Mucosa of gallbladder (tissue), 1 donor: ENCODE data around the gene ZNF646. TPM values are rescaled to one million over a fixed set of nuclear protein-coding genes. Genes with fewer than 3 reads are reported as not detected.

Source experiments
- DNase-seq: peaks from one replicate; pipeline ENCODE4 v3.0.0-alpha.2; 2020; ENCODE audit warnings: low spot score
- total RNA-seq: library from RNA; stranded (reverse); gene quantifications from one replicate; pipeline ENCODE4 v1.2.1, GENCODE V29; 2021
- donor health status: DM: no; HTN: no; CAD: no.

Gene ZNF646
- total RNA-seq, 1 donor from 2014 or later = 26.1 TPM

DNA sequence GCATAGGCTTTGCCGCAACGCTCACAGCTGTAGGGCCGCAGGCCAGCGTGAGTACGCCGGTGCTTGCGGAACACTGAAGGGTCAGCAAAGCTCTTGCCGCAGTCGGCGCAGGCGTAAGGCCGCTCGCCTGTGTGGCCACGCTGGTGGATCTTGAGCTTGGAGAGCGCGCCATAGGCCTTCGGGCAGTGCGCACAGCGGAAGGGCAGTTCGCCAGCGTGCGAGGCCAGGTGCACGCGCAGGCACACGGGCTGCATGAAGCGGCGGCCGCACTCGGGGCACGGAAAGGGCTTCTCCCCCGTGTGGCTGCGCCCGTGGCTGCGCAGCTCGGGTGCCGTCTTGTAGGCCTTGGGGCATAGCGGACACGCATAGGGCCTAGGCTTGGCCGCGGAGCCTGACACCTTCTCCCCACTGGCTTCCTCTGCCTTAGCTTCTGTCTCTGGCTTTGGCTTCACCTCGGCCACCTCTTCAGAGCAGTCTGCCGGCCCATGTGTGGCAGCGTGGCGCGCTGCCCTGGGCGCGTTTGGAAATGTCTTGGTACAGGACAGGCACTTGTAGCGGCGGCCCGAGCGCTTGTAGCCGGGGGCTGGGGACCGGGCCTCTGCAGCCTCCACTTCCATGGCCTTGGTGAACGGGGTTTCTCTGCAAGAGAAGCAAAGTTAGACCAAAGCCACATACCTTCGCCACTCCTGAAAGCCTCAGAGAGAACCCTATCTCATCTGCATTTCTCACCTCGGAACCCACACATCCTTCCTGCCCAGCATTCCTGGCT, 10.2 kb upstream of the ZNF646 start:
- DNase-seq = no peak

GRCh38 chr16:31064882-31065461, 9.2 kb upstream of the ZNF646 start:
- no peak for DNase-seq

- no peak for DNase-seq
These were observed 6.9 kb upstream of the ZNF646 start for GRCh38 chr16:31067342-31067741.

DNA sequence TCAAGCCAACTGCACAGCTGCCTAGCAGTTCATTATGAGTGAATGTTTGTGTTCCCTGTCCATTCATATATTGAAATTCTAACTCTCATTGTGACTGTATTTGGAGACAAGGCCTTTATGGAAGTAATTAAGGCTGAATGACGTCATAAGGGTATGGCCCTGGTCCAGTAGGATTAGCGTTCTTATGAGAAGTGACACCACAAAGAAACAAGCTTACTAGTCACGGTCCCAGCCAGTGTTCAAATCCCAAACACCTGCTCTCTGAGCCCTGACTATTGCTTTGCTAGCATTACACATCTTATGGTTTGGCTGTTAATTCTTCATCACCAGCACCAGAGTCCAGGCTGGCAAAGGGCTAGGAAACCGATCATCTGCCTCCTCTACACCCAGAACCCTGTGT, 2.4 kb upstream of the ZNF646 start:
- DNase-seq = no peak

- DNase-seq = no peak
These were observed 1.6 kb upstream of the ZNF646 start for GRCh38 chr16:31072540-31073141.

DNA sequence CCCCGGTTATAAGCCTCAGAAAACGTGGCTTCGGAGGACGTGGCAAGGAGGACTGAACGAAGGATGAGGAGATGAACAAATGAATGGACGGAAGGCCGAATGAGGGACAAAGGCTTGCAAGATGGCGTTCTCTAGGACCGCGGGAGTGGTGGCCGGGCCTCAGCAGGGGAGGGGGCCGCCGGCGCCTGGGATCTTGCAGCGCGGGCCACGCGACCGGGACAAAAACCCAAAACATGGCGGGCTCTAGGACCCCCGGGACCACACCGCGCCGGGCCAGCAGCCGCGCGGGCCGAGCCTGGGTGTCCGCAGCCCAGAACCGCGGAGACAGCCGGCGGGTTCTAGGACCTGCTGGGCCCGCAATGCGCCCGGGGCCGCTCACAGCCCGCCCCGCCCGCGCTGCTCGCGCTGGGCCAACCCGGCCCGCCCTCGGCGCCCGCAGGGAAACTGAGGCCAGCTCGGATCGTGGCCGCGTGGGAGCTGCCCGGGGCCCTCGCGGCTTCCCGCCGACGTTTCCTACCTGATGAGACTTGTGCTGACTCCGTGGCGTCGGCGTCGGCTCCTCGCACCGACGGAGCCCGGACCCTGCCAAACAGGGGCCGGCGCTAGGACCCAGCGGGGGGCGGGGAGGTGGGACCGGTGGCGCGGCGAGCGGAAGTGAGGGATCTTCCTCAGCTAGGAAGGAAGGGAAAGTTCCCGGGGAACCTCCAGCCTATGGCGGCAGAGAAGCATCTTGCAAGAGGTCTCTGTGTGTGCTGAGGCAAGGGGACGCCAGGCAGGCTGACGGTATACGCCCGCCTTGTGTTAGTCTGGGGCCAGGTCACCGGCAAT, 866 bp upstream of the ZNF646 start:
- peak; percentile 91 for DNase-seq

DNA sequence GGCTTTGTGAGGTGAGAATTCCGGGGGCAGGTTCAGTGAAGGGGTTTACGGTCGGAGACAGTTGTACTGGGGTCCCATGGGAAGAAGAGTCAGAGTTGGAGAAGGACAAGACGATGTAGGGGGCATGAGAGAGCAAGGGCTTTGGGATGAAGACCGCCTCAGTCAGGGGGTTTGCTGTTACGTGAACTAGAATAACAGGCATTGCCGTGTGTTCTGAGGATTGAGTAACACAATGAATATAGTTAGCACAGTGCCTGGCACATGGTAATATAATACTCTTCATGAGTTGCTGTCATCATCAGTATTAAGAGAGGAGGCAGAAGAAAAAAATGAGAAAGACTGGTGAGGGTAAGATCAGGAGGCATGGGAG, 577 bp downstream of the ZNF646 start:
- no peak for DNase-seq

- no peak for DNase-seq
These were observed 2.1 kb downstream of the ZNF646 start for GRCh38 chr16:31076319-31076718.

DNA sequence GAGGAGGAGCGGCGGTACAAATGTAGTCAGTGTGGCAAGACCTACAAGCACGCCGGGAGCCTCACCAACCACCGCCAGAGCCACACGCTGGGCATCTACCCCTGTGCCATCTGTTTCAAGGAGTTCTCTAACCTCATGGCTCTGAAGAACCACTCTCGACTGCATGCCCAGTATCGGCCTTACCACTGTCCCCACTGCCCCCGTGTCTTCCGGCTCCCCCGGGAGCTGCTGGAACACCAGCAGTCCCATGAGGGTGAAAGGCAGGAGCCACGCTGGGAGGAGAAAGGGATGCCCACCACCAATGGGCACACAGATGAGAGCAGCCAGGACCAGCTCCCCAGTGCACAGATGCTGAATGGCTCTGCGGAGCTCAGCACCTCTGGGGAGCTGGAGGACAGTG, 2.8 kb downstream of the ZNF646 start:
- DNase-seq = no peak

DNA sequence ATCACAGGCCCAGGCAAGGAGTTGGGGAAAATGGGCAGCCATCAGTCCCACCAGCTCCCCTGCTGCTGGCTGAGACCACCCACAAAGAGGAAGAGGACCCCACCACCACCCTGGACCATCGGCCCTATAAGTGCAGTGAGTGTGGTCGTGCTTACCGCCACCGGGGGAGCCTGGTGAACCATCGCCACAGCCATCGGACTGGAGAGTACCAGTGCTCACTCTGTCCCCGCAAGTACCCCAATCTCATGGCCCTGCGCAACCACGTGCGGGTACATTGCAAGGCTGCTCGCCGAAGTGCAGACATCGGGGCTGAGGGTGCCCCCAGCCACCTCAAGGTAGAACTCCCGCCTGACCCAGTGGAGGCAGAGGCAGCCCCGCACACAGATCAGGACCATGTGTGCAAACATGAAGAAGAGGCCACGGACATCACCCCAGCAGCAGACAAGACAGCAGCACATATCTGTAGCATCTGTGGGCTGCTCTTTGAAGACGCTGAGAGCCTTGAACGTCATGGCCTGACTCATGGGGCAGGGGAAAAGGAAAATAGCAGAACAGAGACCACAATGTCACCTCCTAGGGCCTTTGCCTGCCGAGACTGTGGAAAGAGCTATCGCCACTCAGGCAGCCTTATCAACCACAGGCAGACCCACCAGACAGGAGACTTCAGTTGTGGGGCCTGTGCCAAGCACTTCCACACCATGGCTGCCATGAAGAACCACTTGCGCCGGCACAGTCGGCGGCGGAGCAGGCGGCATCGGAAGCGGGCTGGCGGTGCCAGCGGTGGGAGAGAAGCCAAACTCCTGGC, 3.6 kb downstream of the ZNF646 start:
- no peak for DNase-seq

- DNase-seq = no peak
These were observed 4.5 kb downstream of the ZNF646 start for GRCh38 chr16:31078597-31079341.

DNA sequence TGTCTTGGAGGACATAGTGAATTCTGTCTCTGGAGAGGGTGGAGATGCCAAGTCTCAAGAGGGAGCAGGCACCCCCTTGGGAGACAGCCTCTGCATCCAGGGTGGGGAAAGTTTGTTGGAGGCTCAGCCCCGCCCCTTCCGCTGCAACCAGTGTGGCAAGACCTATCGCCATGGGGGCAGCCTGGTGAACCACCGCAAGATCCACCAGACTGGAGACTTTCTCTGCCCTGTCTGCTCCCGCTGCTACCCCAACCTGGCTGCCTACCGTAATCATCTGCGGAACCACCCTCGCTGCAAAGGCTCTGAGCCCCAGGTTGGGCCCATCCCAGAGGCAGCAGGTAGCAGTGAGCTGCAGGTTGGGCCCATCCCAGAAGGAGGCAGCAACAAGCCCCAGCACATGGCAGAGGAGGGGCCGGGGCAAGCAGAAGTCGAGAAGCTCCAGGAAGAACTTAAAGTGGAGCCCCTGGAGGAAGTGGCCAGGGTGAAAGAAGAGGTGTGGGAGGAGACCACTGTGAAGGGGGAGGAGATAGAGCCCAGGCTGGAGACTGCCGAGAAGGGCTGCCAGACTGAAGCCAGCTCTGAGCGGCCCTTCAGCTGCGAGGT, 5.2 kb downstream of the ZNF646 start:
- no peak for DNase-seq

DNA sequence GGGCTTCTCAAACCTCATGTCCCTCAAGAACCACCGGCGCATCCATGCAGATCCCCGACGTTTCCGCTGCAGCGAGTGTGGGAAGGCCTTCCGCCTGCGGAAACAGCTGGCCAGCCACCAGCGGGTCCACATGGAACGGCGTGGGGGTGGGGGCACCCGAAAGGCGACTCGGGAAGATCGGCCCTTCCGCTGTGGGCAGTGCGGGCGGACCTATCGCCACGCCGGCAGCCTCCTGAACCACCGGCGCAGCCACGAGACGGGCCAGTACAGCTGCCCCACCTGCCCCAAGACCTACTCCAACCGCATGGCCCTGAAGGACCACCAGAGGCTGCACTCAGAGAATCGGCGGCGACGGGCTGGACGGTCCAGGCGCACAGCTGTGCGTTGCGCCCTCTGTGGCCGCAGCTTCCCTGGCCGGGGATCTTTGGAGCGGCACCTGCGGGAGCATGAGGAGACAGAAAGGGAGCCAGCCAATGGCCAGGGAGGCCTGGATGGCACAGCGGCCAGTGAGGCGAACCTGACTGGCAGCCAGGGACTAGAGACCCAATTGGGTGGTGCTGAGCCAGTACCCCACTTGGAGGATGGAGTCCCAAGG, 5.9 kb downstream of the ZNF646 start:
- DNase-seq = no peak

GRCh38 chr16:31080756-31081419, 6.7 kb downstream of the ZNF646 start:
- DNase-seq = no peak

DNA sequence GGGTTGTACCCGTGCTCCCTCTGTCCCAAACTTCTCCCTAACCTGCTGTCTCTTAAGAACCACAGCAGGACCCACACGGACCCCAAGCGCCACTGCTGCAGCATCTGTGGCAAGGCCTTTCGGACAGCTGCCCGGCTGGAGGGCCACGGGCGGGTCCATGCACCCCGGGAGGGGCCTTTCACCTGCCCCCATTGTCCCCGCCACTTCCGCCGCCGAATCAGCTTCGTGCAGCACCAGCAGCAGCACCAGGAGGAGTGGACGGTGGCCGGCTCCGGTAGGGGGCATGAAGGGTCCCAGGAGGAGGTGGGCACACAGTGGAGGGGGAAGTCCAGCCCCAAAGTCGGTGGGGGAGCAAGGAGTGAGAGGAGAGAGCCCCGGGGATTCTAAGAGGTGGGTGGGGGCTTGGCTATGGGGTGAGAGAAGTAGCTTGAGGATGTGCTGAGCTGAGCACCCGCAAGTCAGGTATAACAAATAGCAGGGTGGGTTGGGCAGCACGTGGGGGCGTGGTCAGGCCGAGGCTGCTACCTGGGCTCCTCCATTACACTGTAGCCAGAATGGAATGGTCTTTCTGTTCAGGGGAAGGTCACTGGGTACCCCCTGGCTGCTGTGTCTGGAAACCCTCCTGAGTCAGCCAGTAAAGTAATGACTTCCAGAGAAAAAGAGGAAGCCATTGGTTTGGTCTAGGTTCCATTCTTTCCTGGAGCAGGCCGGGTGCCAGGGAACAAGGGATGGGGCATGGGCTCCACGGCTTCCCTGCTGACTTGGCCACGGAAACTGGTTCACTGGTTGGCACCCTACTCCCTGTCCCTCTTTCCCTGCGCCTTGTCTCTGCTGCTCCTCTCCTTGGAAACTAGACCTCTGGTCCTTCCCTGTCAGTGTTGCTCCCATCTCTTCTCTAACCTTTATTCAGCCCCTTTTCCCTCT, 7.5 kb downstream of the ZNF646 start:
- no peak for DNase-seq

DNA sequence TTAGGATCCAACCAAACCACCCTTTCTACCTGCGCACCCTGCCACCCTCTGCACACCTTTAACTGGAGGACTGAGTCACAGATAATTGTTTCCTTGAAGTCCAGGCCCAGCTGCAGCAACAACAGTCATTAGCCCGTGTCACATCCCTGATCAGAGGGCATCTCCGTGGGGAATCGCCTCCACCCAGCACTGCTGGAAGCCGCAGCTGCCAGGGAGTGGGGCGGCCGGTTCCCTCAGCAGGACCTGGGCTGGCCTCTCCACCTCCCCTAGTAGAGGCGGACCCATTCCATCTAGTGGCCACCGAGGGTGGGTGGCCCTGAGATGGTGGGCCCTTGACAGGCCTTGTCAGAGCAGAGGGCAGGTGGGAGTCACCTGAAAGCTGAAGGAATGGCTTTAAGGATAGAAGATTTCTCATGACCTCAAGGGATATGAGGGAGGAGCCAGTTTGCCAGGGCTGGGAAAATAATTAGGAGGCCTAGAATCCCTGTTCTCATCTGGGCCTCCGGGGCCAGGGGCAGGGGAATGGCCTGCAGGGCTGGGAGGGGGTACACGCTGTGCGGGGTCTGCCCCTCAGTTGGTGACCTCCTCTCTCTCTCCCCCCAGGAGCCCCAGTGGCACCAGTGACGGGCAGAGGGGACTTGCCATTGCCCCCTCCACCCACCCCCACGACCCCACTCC, 8.3 kb downstream of the ZNF646 start:
- DNase-seq = no peak

GRCh38 chr16:31083081-31083480, 8.9 kb downstream of the ZNF646 start:
- no peak for DNase-seq

- no peak for DNase-seq
These were observed 9.3 kb downstream of the ZNF646 start for GRCh38 chr16:31083556-31083955.
